ENCODE results near the gene SUPT7L.

DNA sequence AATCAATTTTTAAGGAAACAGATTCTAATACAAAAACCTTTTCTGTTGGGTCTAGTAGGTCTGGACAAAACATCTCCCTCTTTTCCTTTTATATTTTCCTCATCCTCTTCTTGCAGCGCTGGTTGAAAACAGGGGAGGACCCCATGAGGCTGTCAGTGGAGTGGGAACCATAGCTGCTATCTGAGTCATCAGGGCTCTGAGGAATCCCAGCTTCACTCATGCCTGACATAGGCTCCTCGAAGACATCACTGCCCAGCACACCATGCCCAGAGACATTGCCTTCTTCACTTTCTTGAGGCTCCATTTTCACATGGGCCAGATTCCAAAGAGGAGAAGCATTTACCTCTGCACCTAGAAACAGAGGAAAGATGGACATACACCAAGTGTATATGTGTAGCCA, 10.0 kb downstream of the SUPT7L start:
- TF ChIP-seq, protein P1, sequence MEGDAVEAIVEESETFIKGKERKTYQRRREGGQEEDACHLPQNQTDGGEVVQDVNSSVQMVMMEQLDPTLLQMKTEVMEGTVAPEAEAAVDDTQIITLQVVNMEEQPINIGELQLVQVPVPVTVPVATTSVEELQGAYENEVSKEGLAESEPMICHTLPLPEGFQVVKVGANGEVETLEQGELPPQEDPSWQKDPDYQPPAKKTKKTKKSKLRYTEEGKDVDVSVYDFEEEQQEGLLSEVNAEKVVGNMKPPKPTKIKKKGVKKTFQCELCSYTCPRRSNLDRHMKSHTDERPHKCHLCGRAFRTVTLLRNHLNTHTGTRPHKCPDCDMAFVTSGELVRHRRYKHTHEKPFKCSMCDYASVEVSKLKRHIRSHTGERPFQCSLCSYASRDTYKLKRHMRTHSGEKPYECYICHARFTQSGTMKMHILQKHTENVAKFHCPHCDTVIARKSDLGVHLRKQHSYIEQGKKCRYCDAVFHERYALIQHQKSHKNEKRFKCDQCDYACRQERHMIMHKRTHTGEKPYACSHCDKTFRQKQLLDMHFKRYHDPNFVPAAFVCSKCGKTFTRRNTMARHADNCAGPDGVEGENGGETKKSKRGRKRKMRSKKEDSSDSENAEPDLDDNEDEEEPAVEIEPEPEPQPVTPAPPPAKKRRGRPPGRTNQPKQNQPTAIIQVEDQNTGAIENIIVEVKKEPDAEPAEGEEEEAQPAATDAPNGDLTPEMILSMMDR (conservative IDR thresholded peaks at IDR 0.05): no peak
- TF ChIP-seq ZFX (IDR thresholded peaks at IDR 0.05): no peak
